UCSD-AML1 (cell line): ENCODE measurements around the gene REXO1.
A peak's percentile ranks its signal among the peaks of the same experiment; 100 is the strongest.
"Not testable (repeated sequence)": the region's sequence is repeated elsewhere in the genome, so short reads cannot be mapped to it uniquely, and the experiment has no call there.

Experiments used
- DNase-seq: peaks from one replicate; lab custom pipeline; 2025; ENCODE audit not compliant: unreplicated experiment; lab: John Stamatoyannopoulos, UW

The REXO1 gene

DNA sequence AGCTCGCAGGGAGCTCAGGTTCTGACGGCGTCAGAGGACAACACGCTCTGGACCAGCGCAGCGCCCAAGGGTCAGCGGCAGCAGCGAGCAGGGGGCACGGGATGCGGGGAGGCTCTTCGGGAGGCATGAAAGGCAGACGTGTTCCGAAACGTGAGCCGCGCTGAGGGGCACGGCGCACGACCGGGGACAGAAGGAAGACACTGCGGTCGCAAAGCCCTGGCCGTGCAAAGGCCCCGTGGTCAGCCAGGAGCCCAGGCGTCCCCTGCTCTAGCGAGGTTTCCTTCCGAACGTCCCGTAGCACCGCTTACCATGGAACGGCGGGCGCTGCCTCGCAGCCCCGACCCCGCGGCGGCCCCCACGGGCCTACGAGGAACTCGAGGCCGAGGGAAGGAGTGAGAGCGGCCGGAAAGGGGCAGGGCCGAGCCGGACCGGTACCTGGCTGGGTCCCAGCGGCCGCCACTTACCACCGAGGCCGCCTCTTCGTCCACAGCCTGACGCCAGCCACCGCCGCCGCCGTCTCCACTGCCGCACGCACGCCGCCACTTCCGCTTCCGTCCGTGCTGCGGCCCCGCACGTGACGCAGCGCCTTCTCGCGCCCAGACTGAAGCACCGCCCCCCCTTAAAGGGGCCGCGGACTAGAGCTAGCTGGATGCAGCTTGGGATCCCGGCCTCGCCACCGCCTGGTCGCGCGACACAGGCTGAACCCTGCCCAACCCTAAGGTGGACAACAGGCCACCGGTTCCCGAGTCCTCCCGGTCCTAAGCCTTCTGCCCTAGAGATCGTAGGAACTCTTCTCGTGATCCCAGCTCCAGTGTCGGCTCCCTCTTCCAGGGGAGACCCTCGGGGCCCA, 27.6 kb upstream of the REXO1 start:
- DNase-seq, result peak; percentile 91

DNA sequence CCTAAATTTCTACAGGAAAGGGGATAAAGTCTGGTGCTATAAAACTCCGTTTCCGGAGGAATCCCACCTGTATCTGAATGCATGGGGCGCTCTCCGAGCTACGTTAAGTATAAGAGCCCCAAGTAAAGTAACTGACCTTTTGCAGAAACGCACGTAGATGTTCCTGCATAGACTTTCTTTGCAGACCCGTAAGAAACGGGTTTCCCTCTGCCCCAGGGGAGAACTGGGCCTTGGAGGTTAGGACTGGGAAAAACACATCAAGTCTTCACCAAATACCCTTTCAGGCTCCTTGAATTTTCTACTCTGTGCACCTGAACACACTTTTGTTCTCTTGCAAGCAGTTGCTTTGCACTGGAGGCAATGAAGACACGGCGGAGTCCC, 27.0 kb upstream of the REXO1 start:
- DNase-seq, result not testable (repeated sequence)

DNA sequence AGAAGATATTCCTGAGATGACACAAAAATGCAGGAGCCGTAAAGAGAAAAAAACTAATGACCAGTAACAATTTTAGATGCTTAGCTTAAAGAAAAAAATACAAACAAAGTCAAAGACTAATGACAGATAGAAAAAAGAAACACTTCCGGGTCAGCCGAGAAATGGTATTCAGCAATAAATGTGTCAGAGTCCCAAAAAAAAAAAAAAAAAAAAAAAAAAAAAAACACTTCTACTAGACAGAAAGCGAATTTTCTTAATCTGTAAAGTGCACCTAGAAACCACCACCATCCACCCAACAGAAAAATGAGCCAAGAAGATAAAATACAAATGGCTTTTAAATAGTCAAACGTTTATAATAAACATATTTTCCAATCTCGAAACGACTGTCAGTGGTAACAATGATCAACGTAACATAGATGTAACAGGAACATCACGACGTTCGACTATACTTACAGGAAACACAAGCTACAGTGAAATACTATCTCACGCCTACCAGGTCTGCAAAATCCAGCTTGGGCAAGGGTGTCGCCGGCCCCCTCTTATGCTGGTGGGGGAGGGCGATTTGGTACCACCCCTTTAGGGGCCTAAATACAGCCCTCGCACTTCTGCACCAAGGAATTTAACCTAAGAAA, 26.4 kb upstream of the REXO1 start:
- no peak for DNase-seq

DNA sequence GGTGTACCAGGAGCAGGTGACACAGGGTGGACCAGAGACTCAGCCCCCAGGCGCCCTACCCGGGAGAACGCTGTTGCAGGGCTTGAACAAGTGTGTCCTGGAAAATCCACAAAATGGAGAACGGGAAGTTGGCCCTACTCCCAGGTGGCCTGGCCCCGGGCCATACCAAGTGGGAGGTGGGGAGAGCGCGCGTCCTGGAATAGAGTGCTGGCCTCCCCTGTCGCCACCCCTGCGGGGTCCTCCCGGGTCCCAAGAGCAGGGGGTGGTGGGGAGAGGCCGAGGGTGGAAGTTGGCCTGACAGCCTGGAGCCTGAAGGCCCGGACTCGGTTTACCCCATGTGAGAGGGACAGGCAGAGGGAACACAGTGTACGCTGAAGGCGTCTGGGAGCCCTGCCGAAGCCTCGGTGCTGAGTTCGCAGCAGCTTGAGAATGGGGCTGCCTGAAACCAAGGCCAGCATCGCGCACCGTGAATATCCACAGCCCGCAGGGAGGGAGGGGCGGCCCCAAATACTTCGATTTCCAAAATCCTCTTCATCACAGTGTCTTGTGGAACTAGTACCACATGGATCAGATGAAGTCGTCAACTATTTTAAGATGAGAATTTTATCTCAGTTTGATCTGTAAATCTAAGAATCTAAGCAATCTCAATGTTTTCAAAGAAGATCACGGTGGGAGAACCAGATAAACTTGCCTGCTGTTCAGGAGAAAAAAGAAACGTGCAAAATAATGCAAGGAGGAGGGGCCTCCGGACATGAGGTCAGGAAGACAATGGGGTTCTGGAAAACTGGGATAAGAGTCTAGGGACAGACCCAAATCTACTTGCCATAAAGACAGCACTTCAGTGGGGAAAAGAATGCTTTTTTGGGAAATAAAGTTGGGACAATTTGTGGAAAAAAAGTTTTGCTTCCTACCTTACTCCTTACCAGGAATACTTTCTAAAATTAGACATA, 25.5 kb upstream of the REXO1 start:
- DNase-seq, result no peak

DNA sequence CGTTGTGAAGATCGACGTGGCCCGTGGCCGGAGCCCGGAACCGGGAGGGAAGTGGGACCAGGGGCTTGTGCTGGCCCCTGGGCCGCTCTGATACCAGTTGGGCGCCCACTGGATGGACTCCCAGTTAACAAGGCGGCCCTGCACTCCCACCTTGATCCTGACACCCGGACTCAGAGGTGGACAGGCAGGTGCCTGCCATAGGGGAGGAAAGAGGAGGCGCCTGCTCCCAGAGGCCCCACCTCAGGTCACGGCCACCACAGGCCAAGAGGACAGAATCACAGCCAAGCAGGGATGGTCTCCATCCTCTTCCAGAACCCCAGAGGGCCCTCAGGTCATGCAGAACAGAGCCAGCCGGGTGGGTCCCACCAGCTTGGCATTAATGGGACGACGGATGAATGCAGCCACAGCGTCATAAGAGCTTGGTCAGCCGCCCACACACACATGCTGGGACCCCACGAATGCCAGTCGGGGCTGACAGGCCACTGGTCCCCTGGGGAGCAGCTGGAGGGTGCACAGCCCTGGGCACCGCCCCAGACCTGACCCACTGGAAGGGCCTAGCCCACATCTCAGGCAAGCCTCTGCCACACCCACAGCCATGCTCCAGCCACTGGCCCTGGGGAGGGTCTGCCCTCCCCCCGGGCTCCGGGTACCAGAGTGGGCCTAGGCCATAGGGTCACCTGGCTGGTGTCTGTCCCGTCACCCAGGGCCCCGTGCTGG, 24.7 kb upstream of the REXO1 start:
- DNase-seq, result no peak

DNA sequence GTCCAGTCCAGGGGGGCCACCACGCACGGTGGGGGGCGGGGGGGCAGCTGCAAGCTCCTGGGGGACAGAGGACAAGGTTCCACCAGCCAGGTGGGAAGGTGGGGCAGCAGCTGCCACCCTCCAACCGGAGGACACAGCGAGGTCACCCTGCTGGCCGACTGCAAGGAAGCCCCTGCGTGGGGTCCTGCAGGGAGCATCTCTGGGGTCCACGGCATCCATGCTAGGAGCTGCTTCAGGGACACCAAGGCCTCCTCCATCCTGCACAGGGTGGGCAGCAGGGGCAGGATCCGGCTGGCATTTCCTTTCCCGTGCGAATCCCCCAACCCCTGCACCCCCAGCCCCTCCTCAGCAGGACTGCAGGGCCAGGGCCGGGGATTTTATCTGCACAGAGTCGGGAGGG, 23.3 kb upstream of the REXO1 start:
- no peak for DNase-seq

DNA sequence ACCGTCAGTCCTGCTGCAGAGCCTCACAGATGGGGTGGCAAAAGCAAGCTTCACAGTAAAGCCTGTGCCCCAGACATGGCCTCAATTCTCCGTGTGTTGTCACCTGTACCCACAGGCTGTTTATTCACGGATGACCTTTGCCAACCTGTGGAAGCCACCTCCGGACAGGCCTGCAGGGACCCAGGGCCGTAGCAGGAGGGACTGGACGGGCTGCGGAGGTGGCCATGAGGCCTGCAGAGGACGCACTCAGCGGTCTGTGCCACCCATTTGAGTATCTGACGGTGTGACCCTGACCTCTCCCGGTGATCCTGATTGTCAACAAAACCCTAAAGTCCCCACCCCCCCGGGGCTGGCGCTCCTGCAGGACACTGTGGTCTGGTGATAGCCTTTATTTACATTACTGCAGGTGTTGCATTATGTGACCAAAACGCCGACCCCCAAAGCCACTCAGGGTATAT, 22.9 kb upstream of the REXO1 start:
- no peak for DNase-seq

DNA sequence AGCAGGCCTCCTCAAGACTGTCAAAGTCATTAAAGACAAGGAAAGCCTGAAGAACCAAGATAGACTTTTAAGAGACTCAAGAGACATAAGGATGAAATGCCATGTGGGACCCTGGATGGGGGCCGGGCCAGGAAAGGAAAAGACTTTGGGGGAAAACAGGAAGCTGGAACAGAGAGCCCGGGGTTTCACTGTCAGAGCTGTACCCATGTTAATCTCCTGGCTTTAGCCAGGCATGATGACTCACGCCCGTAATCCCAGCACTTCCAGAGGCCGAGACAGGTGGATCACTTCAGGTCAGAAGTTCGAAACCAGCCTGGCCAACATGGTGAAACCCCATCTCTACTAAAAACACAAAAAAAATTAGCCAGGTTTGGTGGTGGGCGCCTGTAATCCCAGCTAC, 20.7 kb upstream of the REXO1 start:
- DNase-seq, result no peak

DNA sequence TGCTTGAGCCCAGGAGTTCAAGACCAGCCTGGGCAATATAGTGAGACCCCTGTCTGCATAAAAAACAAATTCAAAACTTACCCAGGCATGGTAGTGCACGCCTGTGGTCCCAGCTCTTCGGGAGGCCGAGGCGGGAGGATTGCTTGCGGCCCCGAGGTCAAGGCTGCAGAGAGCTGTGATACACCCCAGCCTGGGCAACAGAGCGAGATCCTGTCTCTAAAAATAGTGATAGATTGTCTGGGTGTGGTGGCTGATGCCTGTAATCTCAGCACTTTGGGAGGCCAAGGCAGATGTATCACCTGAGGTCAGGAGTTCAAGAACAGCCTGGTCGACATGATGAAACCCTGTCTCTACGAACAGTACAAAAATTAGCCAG, 19.1 kb upstream of the REXO1 start:
- DNase-seq, result no peak

DNA sequence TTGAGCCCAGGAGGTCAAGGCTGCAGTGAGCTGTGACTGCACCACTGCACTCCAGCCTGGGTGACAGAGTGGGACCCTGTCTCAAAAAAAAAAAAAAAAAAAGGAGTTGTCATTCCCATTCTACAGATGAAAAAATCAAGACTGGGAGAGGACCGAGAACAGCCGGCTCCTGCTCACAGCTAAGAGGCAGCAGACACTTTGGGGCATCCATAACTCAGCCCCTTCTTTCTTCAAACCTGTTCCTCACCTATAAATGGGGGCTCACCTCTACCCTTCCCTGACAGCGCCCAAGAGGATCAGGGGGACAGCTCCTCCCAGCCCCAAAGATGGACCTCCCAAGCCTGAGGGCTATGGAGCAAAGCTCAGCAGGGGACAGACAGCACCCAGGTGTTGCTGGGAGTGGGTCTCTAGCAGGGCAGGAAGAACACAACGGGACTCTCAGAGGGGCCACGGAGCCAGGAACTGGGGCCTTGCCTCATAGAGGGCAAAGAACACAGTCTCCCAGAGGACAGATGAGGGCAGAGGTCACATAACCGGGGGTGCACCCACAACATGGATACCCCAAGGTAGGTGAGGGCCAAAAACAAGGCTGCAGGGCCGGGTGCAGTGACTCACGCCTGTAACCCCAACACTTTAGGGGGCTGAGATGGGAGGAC, 18.5 kb upstream of the REXO1 start:
- DNase-seq, result no peak

DNA sequence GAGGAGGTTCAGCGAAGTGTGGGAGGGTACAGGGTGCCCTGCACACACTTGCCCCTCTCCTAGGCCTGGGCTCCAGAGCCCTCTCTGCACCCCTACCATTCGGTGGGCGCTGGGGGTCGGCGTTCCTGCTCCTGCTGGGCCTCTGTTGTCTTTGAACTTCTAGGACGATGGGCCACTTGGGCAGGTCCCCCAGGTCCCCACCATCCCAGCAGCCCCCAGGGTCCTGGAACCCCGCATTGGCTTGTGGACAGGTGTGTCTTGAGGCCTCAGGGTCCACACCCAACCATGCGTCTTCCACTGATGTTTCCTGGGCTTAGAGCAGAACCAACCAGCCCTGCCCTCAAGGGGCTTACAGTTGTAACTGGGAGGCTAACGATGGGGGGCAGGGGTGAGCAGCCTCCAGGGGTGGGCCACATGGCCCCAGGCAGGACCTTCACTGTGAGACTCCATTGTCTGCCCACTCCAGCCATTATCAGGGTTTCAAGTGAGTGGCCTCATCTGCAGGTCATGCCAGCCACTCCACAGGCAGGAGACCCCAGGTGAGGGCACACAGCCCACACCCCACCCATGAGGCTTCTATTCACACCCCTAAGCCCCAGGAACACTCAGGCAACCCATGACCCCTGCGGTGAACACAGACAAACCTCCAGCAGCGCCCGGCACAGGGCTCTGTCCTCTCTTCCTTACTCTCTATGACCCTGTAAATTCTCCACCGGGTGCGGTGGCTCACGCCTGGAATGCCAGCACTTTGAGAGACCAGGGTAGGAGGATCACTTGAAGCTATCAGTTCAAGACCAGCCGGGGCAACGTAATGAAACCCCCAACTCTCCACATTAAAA, 17.1 kb upstream of the REXO1 start:
- DNase-seq, result no peak

DNA sequence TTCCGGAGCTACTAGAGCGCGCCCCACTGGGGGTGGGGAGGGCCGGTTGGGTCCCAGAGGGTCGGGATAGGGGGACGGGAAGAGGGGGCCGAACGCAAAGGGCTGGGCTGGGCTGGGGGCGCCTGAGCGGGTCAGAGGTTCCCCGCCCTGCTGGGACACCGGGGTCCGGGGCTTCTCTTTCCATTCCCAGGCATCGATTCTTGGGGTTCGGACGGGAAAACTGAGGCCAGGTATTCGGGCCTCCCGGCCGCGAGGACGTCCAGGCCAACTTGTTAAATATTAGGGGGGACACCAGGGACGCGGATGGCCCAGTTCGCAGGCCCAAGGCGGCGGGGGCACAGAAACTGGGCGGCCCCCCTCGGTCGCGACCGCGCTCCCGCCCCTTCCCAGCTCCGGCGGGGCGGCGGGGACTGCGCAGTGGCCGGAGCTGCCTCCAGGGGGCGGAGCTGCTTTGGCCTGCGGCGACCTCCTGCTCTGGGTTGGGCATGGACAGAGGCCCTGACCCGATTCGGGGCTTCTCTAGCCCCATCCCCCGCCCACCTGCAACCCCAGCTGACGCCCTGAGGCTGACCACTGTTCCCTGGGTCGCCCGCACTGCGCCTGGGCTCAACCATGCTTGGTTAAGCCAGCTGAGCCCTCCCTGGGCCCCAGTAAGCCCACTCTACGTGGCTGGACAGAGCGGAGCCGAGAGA, 16.3 kb upstream of the REXO1 start:
- peak; percentile 80 for DNase-seq

DNA sequence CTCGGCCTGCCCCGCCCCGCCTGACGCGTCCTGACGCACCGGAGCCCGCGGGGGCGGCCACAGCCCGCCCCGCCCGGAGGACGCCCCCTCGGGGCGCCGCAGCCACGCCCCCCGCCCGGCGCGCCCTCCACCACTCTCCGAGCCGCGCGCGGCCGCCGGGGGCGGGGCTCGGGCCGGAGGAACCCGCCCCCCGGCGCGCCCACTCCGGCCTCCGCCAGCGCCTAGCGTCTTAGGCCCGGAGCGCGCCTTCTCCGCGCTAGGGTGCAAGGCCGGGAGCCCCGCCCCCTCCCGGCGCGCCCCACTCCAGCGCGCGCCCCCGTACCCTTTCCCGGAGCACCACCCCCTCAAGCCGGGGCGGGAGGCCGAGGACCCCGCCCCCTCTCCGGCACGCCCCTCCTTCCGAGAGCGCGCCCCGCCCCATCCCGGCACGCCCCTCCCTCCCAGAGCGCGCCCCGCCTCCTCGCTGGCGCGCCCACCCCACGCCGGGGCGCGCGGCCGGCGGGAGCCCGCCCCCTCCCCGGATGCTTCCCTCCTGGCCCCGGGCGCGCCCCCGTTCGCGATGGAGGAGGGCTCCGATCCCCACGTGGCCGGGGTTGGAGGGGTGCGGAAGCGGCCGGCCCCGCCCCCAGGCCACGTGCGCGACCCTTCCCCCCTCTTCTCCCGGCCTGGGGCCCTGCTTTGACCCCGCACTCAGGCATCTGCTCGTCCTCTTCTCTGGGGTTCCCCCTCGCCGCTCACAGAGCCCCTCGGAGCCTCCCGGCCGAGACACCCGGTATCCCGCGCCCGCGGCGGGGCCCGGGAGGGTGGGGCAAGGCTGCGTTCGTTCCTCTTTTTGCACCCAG, 15.6 kb upstream of the REXO1 start:
- DNase-seq, result peak; percentile 99

DNA sequence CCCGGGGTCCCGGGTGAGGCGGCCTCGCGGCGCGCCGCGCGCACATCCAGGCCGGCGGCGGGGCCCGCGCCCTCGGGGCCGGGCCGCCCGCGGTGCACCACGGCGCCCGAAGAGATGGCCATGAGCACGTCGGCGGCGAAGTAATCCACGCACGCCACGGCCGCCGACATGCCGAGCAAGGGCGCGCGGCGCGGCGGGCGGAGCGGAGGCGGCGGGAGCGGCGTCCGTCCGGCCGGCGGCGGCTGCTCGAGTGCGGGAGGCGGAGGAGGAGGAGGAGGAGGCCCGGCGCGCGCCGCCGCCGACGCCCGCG, 15.0 kb upstream of the REXO1 start, which contains the start of gene KLF16:
Gene KLF16, minus strand, starts transcription at position 252 of the 310 bp plus-strand sequence. Its CDS starts 82 bp downstream, at position 170.
- no peak for DNase-seq

DNA sequence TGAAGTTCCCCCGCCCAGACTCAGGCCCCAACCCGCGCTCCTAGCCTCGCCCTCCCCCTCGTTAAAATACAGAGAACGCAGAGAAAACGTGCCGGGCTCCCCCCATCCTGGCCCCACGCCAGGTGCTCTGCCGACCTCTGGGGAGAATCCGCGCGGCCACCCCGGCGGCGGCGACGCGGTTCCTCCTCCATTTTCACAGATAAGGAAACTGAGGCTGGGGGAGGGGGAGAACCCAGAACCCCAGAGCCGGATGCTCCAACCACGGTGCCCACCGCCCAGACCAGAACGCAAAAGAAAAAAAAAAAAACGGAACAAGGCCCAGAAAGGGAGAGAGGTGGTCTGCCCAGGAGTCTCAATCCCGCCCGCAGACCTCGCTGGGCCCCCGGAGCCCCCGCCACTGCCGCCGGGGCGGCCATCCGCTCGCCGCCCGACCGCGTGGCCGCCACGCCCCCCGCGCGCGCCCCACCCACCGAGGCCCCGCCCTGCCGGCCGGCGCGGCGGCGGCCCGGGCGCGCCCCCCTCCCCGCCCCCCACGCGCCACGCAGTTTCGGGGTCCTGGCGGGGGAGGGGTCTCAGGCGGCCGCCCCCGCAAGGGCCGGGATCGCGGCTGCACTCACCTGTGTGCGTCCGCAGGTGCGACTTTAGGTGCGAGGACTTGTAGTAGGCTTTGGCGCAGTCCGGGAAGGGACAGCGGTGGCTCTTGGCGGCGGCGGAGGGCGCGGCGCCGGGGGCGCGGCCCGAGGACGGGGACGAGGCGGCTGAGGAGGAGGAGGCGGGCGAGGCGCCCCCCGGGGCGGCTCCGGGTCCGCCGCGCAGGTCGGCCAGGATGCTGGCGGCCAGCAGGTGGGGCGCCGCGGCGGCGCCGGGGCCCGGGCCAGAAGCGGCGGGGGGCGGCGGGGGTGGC, 14.4 kb upstream of the REXO1 start:
- DNase-seq, result peak; percentile 57

DNA sequence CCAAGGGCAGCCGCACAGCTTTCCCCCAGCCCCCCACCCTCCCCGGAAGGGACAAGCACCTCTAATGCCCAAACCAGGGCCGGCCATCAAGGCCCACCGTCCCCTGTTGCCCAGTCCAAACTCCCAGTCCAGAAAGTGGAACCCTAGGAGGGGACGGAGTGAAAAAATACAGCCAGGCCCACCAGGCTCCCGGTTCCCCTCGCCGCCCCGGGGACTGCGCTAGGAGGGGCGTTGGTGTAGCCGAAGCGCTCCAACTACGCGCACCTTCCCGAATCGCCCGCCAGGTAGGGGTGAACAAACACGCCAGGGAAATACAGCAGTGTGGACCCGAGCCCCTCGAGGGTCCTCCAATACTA, 13.8 kb upstream of the REXO1 start:
- DNase-seq, result no peak

DNA sequence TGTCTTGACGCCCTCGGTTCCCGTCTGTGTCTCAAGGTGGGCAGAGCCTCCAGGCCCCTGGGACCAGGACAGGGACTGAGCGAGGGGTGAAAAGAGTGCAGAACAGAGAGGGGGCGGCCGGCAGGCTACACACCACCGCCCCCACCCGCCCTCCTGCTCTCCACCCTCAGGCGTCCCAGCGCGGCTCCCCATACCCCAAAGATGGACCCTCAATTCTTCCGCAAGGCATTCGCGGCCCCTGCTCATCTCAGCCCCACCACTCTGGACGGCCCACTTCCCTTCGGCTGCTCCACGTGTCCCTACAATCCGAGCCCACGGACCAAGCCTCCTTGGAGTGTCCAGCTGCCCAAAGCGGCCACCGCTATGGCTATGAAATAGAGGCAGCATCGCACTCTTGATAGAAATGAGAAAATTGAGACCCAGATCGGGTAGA, 13.3 kb upstream of the REXO1 start:
- no peak for DNase-seq
